IMR-90 (cell line): ENCODE data around the gene OBP2B. TPM values are rescaled to one million over a fixed set of nuclear protein-coding genes. Genes with fewer than 3 reads are reported as not detected.

ENCODE experiments used
- ATAC-seq: fragments of 200-7000 bp; cut with Tn5 transposase; 2 replicates; pipeline ENCODE4 v1.9.1; 2020; ENCODE audit warnings: low read depth, mild to moderate bottlenecking, moderate library complexity
- BruUV-seq: library from RNA; stranded (reverse); fragments of 400-500 nt; replicated peaks from 2 replicates; lab custom pipeline; 2021; lab: Mats Ljungman, UMichigan
- CTCF ChIA-PET: fragments of 300-600 bp; formaldehyde crosslinking; extraction: SDS; loops from one replicate; lab custom pipeline; 2021; ENCODE audit warnings: antibody characterized with exemption; lab: Yijun Ruan, JAX
- POLR2A ChIA-PET: fragments of 300-600 bp; sonication (Branson Sonifier 250); formaldehyde crosslinking; loops from one replicate; lab custom pipeline; 2022; ENCODE audit warnings: antibody characterized with exemption; ENCODE audit not compliant: unreplicated experiment; lab: Charles Lee
- DNase-seq: peaks from one replicate; pipeline ENCODE4 v3.0.0; 2013
- H2AFZ ChIP-seq: replicated peaks from 2 replicates; pipeline ENCODE3; 2013; ENCODE audit warnings: low read length, mild to moderate bottlenecking; ENCODE audit not compliant: poor library complexity
- H2AK5ac ChIP-seq: 2 replicates; pipeline ENCODE4 v1.6.1; 2013; ENCODE audit warnings: low read depth, low read length, inconsistent platforms
- H2AK9ac ChIP-seq: replicated peaks from 2 replicates; pipeline ENCODE3; 2013; ENCODE audit warnings: mild to moderate bottlenecking, low read depth, low read length, moderate library complexity; ENCODE audit not compliant: poor library complexity
- H2BK120ac ChIP-seq: 2 replicates; pipeline ENCODE4 v1.6.1; 2013; ENCODE audit warnings: low read depth, low read length, inconsistent platforms
- H2BK15ac ChIP-seq: 3 replicates; pipeline ENCODE4 v1.6.1; 2013; ENCODE audit warnings: low read depth, low read length, inconsistent platforms
- H2BK20ac ChIP-seq: 2 replicates; pipeline ENCODE4 v1.6.1; 2013; ENCODE audit warnings: low read depth, mild to moderate bottlenecking, inconsistent platforms, low read length, moderate library complexity
- H2BK5ac ChIP-seq: 2 replicates; pipeline ENCODE4 v1.6.1; 2013; ENCODE audit warnings: mild to moderate bottlenecking, low read depth, low read length, inconsistent platforms; ENCODE audit not compliant: poor library complexity, severe bottlenecking
- H3K14ac ChIP-seq: replicated peaks from 2 replicates; pipeline ENCODE4 v1.6.1; 2013; ENCODE audit warnings: low read depth, low read length, inconsistent platforms
- H3K18ac ChIP-seq: 2 replicates; pipeline ENCODE4 v1.6.1; 2013; ENCODE audit warnings: low read depth, low read length, control low read depth
- H3K23ac ChIP-seq: 2 replicates; pipeline ENCODE4 v1.6.1; 2013; ENCODE audit warnings: low read depth, low read length, inconsistent platforms
- H3K27ac ChIP-seq: 2 replicates; pipeline ENCODE4 v1.5.1; 2013; ENCODE audit warnings: mild to moderate bottlenecking, control low read depth, low read length; ENCODE audit not compliant: insufficient read depth
- H3K27me3 ChIP-seq: 2 replicates; pipeline ENCODE4 v1.6.1; 2013; ENCODE audit warnings: low read length; ENCODE audit not compliant: control insufficient read depth, insufficient read depth
- H3K36me3 ChIP-seq: 2 replicates; pipeline ENCODE4 v1.6.1; 2013; ENCODE audit warnings: low read length, mixed read lengths; ENCODE audit not compliant: control insufficient read depth, insufficient read depth
- H3K4ac ChIP-seq: 2 replicates; pipeline ENCODE4 v1.6.1; 2013; ENCODE audit warnings: low read depth, low read length, inconsistent platforms
- H3K4me1 ChIP-seq: 2 replicates; pipeline ENCODE4 v1.6.1; 2013; ENCODE audit warnings: low read length, mixed read lengths; ENCODE audit not compliant: control insufficient read depth, insufficient read depth
- H3K4me2 ChIP-seq: 2 replicates; pipeline ENCODE4 v1.6.1; 2013; ENCODE audit warnings: low read depth, mild to moderate bottlenecking, control low read depth, low read length, moderate library complexity
- H3K4me3 ChIP-seq: 2 replicates; pipeline ENCODE4 v1.5.1; 2013; ENCODE audit warnings: low read depth, mild to moderate bottlenecking, control low read depth, low read length, moderate library complexity; ENCODE audit not compliant: insufficient read depth
- H3K56ac ChIP-seq: 2 replicates; pipeline ENCODE4 v1.6.1; 2013; ENCODE audit warnings: low read length, inconsistent platforms; ENCODE audit not compliant: insufficient read depth; ENCODE audit errors: extremely low read depth
- H3K79me1 ChIP-seq, 2 experiments: 2 replicates each; pipeline ENCODE4 v1.6.1; 2013; ENCODE audit warnings: low read length in 2 of 2, inconsistent platforms in 1 of 2, low read depth in 1 of 2
- H3K9ac ChIP-seq: 2 replicates; pipeline ENCODE4 v1.6.1; 2013; ENCODE audit warnings: low read depth, low read length, control low read depth
- H3K9me1 ChIP-seq: 2 replicates; pipeline ENCODE4 v1.6.1; 2013; ENCODE audit warnings: low read length, inconsistent platforms; ENCODE audit not compliant: insufficient read depth
- H3K9me3 ChIP-seq: 2 replicates; pipeline ENCODE4 v1.6.1; 2013; ENCODE audit warnings: low read length; ENCODE audit not compliant: control insufficient read depth, insufficient read depth
- H4K20me1 ChIP-seq: 2 replicates; pipeline ENCODE4 v1.6.1; 2013; ENCODE audit warnings: low read length, inconsistent platforms; ENCODE audit not compliant: insufficient read depth
- H4K5ac ChIP-seq: 2 replicates; pipeline ENCODE4 v1.6.1; 2013; ENCODE audit warnings: mild to moderate bottlenecking, low read depth, low read length, control low read depth
- H4K8ac ChIP-seq, 2 experiments: 2 replicates each; pipeline ENCODE4 v1.6.1; 2013; ENCODE audit warnings: low read depth in 2 of 2, low read length in 2 of 2, control low read depth in 1 of 2, inconsistent platforms in 1 of 2
- H4K91ac ChIP-seq: 2 replicates; pipeline ENCODE4 v1.6.1; 2013; ENCODE audit warnings: low read depth, low read length, inconsistent platforms; ENCODE audit not compliant: insufficient read depth
- BHLHE40 ChIP-seq: fragments of 150-350 bp; IDR thresholded peaks from 2 replicates; pipeline ENCODE4 v1.6.1; 2016; ENCODE audit warnings: mild to moderate bottlenecking, low read depth, low read length
- POLR2A ChIP-seq: IDR thresholded peaks from 2 replicates; pipeline ENCODE4 v1.6.1; 2012; ENCODE audit warnings: mild to moderate bottlenecking, low read depth, low read length
- RFX5 ChIP-seq: IDR thresholded peaks from 2 replicates; pipeline ENCODE4 v1.8.0; 2012; ENCODE audit warnings: low read depth, mild to moderate bottlenecking, low read length, moderate library complexity
- WGBS, 2 experiments: methylation state at CpG; one replicate each; pipeline versions ENCODE4 v1.1.5 to v1.1.7; 2013; ENCODE audit warnings: missing lambda C conversion rate in 2 of 2; ENCODE audit not compliant: insufficient read length in 1 of 2; ENCODE audit errors: extremely low coverage in 2 of 2; 5-methylcytosine and 5-hydroxymethylcytosine counted together
- dilution Hi-C: fragments of 300-500 bp; cut with HindIII; formaldehyde crosslinking; loops from one replicate; pipeline ENCODE4 v1.14.3; 2018; ENCODE audit warnings: low sequenced_read_pairs; ENCODE audit not compliant: unreplicated experiment
- in situ Hi-C: fragments of 300-500 bp; cut with MboI; formaldehyde crosslinking; loops from 3 replicates; pipeline ENCODE4 v1.14.3; 2019; ENCODE audit warnings: low sequenced_read_pairs, inconsistent platforms, mixed read lengths
- intact Hi-C: fragments of 100-400 bp; cut with micrococcal nuclease; formaldehyde crosslinking; loops from 2 replicates; pipeline ENCODE4 v1.10.0; 2022
- polyA plus RNA-seq, 3 experiments: library from polyadenylated mRNA; depleted of rRNA; stranded (reverse); fragments of >200 nt; gene quantifications; 2 replicates each; pipeline ENCODE4 v1.2.3, GENCODE V29; 2012; ENCODE audit warnings: low replicate concordance in 1 of 3
- total RNA-seq: library from RNA; depleted of rRNA; stranded (reverse); fragments of >200 nt; gene quantifications from 2 replicates; pipeline ENCODE4 v1.2.3, GENCODE V29; 2012

The OBP2B gene
- total and polyA plus RNA-seq, 2 of the 4 experiments (the other 2 are of a cell fraction), result not detected

GRCh38 chr9:133202688-133203453 is 6.2 kb downstream of the OBP2B start:
- in situ Hi-C loops, result no loop called here
- no peak overlapping the region for H2AK5ac ChIP-seq
- peaks cover 34% of the 10 kb centered on the region for H3K27me3 ChIP-seq
- H2BK120ac ChIP-seq, result no peak overlapping the region
- no peaks in the 10 kb centered on the region for H3K4me1 ChIP-seq
- intact Hi-C loops, result no loop called here
- H3K4ac ChIP-seq, result no peak overlapping the region
- no peaks in the 10 kb centered on the region for H3K79me1 ChIP-seq
- no TSS peak for BruUV-seq
- H2BK20ac ChIP-seq, result no peak overlapping the region
- H3K4me2 ChIP-seq, result no peak overlapping the region
- no peaks in the 10 kb centered on the region for H3K36me3 ChIP-seq
- no peak overlapping the region for H4K91ac ChIP-seq
- no peaks in the 10 kb centered on the region for H4K20me1 ChIP-seq
- H3K9me1 ChIP-seq, result no peaks in the 10 kb centered on the region
- dilution Hi-C loops, result no loop called here
- ATAC-seq, result no peak
- POLR2A ChIA-PET, result no interaction called here
- no peak overlapping the region for H3K14ac ChIP-seq
- H4K5ac ChIP-seq, result no peak overlapping the region
- no peak overlapping the region for H3K56ac ChIP-seq
- H2BK15ac ChIP-seq, result no peak overlapping the region
- no peak overlapping the region for H3K27ac ChIP-seq
- H2BK5ac ChIP-seq, result no peak overlapping the region
- 85% methylated on average over 6 of the region's 14 CpGs; no CpG with 5 or more reads in 1 of the 2 experiments for WGBS, 2 experiments
- CTCF ChIA-PET, result no interaction called here
- H3K4me3 ChIP-seq, result no peak overlapping the region
- H3K23ac ChIP-seq, result no peak overlapping the region
- no peak for TF ChIP-seq RFX5
- TF ChIP-seq POLR2A, result no peak
- no peak for TF ChIP-seq BHLHE40
- H2AFZ ChIP-seq, result no peak overlapping the region
- H3K18ac ChIP-seq, result no peak overlapping the region
- H2AK9ac ChIP-seq, result no peak overlapping the region
- H3K9ac ChIP-seq, result no peak overlapping the region
- no peak for DNase-seq
- H4K8ac ChIP-seq, result no peak overlapping the region
- H3K9me3 ChIP-seq, result 0 out of 2 replicates have a peak, but pooled peaks cover 1% of the 10 kb centered on the region
